DND-41 (cell line): Measurements from ENCODE around the gene FBXW5.

ENCODE experiments used
- CTCF ChIP-seq: IDR thresholded peaks from 2 replicates; pipeline ENCODE4 v1.5.1; 2012; ENCODE audit warnings: borderline replicate concordance, low read length, moderate library complexity, mild to moderate bottlenecking; ENCODE audit not compliant: poor library complexity, severe bottlenecking; ENCODE audit errors: extremely low read depth
- EZH2 ChIP-seq: IDR thresholded peaks from 3 replicates; pipeline ENCODE4 v1.6.1; 2012; ENCODE audit warnings: borderline replicate concordance, low read depth, mild to moderate bottlenecking, moderate library complexity, low read length, inconsistent platforms; ENCODE audit not compliant: severe bottlenecking

GRCh38 chr9:136957461-136957860 is 12.9 kb upstream of the FBXW5 start:
- TF ChIP-seq CTCF (no peak), EZH2 (no peak)
